DOHH2 (cell line): ENCODE measurements around the gene TTBK1.

Experiments used
- H3F3A ChIP-seq: fragments of 200-600 bp; sonication (generic), shearing (Covaris generic); 2 replicates; pipeline ENCODE4 v1.6.0; 2016; ENCODE audit warnings: antibody characterized with exemption, mild to moderate bottlenecking; ENCODE audit not compliant: control insufficient read depth, insufficient read depth
- H3K27ac ChIP-seq: fragments of 200-600 bp; sonication (generic); 2 replicates; pipeline ENCODE4 v1.5.1; 2014; ENCODE audit warnings: low read depth, mild to moderate bottlenecking, low read length, moderate library complexity
- H3K27me3 ChIP-seq: fragments of 200-600 bp; sonication (generic); 2 replicates; pipeline ENCODE4 v1.6.1; 2014; ENCODE audit warnings: mild to moderate bottlenecking, low read length, mixed read lengths; ENCODE audit not compliant: control insufficient read depth
- H3K36me3 ChIP-seq: fragments of 200-600 bp; sonication (generic); 2 replicates; pipeline ENCODE4 v1.6.1; 2014; ENCODE audit warnings: mild to moderate bottlenecking, low read length, moderate library complexity, mixed read lengths; ENCODE audit not compliant: control insufficient read depth
- H3K4me1 ChIP-seq: fragments of 200-600 bp; sonication (generic); 2 replicates; pipeline ENCODE4 v1.6.1; 2014; ENCODE audit warnings: mild to moderate bottlenecking, low read length, mixed read lengths; ENCODE audit not compliant: control insufficient read depth
- H3K4me2 ChIP-seq: fragments of 200-600 bp; sonication (generic); 2 replicates; pipeline ENCODE4 v1.6.0; 2014; ENCODE audit warnings: mild to moderate bottlenecking, low read length, moderate library complexity
- H3K4me3 ChIP-seq: fragments of 200-600 bp; sonication (generic); 2 replicates; pipeline ENCODE4 v1.5.1; 2014; ENCODE audit warnings: mild to moderate bottlenecking, low read length, mixed read lengths
- H3K79me2 ChIP-seq: fragments of 200-600 bp; sonication (generic); 2 replicates; pipeline ENCODE4 v1.6.1; 2014; ENCODE audit warnings: mild to moderate bottlenecking, low read length, mixed read lengths; ENCODE audit not compliant: control insufficient read depth
- H3K9me2 ChIP-seq: fragments of 200-600 bp; sonication (generic); replicated peaks from 2 replicates; pipeline ENCODE4 v1.6.1; 2014; ENCODE audit warnings: mild to moderate bottlenecking, low read length, mixed read lengths; ENCODE audit not compliant: control insufficient read depth
- H3K9me3 ChIP-seq: fragments of 200-600 bp; sonication (generic); 2 replicates; pipeline ENCODE4 v1.6.1; 2014; ENCODE audit warnings: antibody characterized with exemption, low read length, mixed read lengths; ENCODE audit not compliant: control insufficient read depth, insufficient read depth
- H4K20me1 ChIP-seq: fragments of 200-600 bp; sonication (generic); 2 replicates; pipeline ENCODE4 v1.6.0; 2014; ENCODE audit warnings: low read depth, mild to moderate bottlenecking, antibody characterized with exemption, low read length, moderate library complexity; ENCODE audit not compliant: control insufficient read depth, insufficient read depth
- EZH2phosphoT487 ChIP-seq: fragments of 200-600 bp; sonication (generic); IDR thresholded peaks from 2 replicates; pipeline ENCODE4 v1.6.1; 2017; ENCODE audit warnings: borderline replicate concordance, mild to moderate bottlenecking, antibody characterized with exemption, low read length, moderate library complexity, mixed read lengths
- TF ChIP-seq, protein P1 (sequence below): fragments of 200-600 bp; sonication (generic); IDR thresholded peaks from one replicate; pipeline ENCODE4 v1.5.1; 2014; ENCODE audit warnings: antibody characterized with exemption, mild to moderate bottlenecking, low read depth, low read length; ENCODE audit not compliant: poor library complexity, severe bottlenecking

The TTBK1 gene

GRCh38 chr6:43254138-43254817 is 11.0 kb downstream of the TTBK1 start:
- no peaks in the 10 kb centered on the region for H3K79me2 ChIP-seq

DNA sequence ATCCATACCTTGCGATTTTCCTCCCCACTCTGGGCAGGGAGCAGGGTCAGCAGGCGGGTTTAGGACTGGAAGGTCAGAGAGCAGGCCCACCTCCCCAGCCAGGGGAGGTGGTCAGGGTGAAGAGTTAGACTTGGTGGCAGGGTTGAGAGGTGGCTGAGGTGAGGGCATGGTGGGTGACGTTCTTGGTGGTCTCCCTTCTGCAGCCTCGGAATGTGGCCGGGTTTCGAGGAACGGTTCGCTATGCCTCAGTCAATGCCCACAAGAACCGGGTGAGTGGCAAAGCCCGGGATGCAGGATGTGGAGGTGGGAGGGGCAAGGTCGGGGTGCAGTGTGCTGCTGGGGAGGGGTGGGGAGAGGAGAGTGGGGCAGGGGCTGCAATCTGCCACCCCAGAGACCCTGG is 11.6 kb downstream of the TTBK1 start:
- Histone ChIP-seq H3K4me1 (peaks cover 12% of the 10 kb centered on the region), H3K36me3 (no peaks in the 10 kb centered on the region), H3K27ac (no peak overlapping the region), H3K9me2 (no peaks in the 10 kb centered on the region), H3K79me2 (no peaks in the 10 kb centered on the region), H3F3A (no peaks in the 10 kb centered on the region; the same call in 1 of the 2 replicates), H3K4me3 (no peak overlapping the region), H3K9me3 (no peaks in the 10 kb centered on the region), H3K27me3 (peaks cover 18% of the 10 kb centered on the region), H4K20me1 (no peaks in the 10 kb centered on the region), H3K4me2 (no peak overlapping the region)
- TF ChIP-seq, protein P1, sequence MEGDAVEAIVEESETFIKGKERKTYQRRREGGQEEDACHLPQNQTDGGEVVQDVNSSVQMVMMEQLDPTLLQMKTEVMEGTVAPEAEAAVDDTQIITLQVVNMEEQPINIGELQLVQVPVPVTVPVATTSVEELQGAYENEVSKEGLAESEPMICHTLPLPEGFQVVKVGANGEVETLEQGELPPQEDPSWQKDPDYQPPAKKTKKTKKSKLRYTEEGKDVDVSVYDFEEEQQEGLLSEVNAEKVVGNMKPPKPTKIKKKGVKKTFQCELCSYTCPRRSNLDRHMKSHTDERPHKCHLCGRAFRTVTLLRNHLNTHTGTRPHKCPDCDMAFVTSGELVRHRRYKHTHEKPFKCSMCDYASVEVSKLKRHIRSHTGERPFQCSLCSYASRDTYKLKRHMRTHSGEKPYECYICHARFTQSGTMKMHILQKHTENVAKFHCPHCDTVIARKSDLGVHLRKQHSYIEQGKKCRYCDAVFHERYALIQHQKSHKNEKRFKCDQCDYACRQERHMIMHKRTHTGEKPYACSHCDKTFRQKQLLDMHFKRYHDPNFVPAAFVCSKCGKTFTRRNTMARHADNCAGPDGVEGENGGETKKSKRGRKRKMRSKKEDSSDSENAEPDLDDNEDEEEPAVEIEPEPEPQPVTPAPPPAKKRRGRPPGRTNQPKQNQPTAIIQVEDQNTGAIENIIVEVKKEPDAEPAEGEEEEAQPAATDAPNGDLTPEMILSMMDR, result no peak
- TF ChIP-seq EZH2phosphoT487, result no peak

More at GRCh38 chr6:43254138-43254817, 11.0 kb downstream of the TTBK1 start:
- Histone ChIP-seq H3F3A (no peaks in the 10 kb centered on the region; the same call in 1 of the 2 replicates), H3K27me3 (peaks cover 18% of the 10 kb centered on the region), H4K20me1 (no peaks in the 10 kb centered on the region), H3K27ac (no peak overlapping the region), H3K4me2 (no peak overlapping the region), H3K36me3 (no peaks in the 10 kb centered on the region), H3K4me3 (no peak overlapping the region), H3K4me1 (peaks cover 12% of the 10 kb centered on the region), H3K9me3 (no peaks in the 10 kb centered on the region), H3K9me2 (no peaks in the 10 kb centered on the region)
- TF ChIP-seq EZH2phosphoT487, result no peak
- TF ChIP-seq, protein P1, result no peak

GRCh38 chr6:43255408-43256054 is 12.2 kb downstream of the TTBK1 start:
- H3K27me3 ChIP-seq, result peaks cover 17% of the 10 kb centered on the region
- no peaks in the 10 kb centered on the region for H4K20me1 ChIP-seq
- no peaks in the 10 kb centered on the region; the same call in 1 of the 2 replicates for H3F3A ChIP-seq
- no peak overlapping the region for H3K4me2 ChIP-seq
- H3K79me2 ChIP-seq, result no peaks in the 10 kb centered on the region
- no peaks in the 10 kb centered on the region for H3K36me3 ChIP-seq
- no peak overlapping the region for H3K4me3 ChIP-seq
- H3K4me1 ChIP-seq, result peaks cover 12% of the 10 kb centered on the region
- H3K27ac ChIP-seq, result no peak overlapping the region
- H3K9me2 ChIP-seq, result no peaks in the 10 kb centered on the region
- H3K9me3 ChIP-seq, result no peaks in the 10 kb centered on the region
- TF ChIP-seq EZH2phosphoT487, result no peak
- TF ChIP-seq, protein P1, result no peak
